Right kidney (tissue), 9 donors: ENCODE data around the gene SLC25A33.
A peak's percentile ranks its signal among the peaks of the same experiment; 100 is the strongest.
"Not testable (repeated sequence)": the region's sequence is repeated elsewhere in the genome, so short reads cannot be mapped to it uniquely, and the experiment has no call there.

Source experiments
- DNase-seq: peaks from one replicate; pipeline ENCODE4 v3.0.0-alpha.2; 2016
- long read RNA-seq, 8 donors: transcript quantifications; one replicate each; lab custom pipeline, GENCODE V29; 2026

The SLC25A33 gene, protein sequence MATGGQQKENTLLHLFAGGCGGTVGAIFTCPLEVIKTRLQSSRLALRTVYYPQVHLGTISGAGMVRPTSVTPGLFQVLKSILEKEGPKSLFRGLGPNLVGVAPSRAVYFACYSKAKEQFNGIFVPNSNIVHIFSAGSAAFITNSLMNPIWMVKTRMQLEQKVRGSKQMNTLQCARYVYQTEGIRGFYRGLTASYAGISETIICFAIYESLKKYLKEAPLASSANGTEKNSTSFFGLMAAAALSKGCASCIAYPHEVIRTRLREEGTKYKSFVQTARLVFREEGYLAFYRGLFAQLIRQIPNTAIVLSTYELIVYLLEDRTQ
- long read RNA-seq, donor 1, transcript SLC25A33-201 (7 exons, 3,854 nt), result major isoform, 6 of 6 reads
- long read RNA-seq, donor 1, partial matches to known transcripts, result 0 of 6 reads
- long read RNA-seq, donor 1, other reads (novel, unspliced or antisense), result 0 of 6 reads
- long read RNA-seq, donor 2, partial matches to known transcripts, result 0 of 1 reads
- long read RNA-seq, donor 2, other reads (novel, unspliced or antisense), result 0 of 1 reads
- long read RNA-seq, donor 3, partial matches to known transcripts, result 0 of 3 reads
- long read RNA-seq, donor 3, other reads (novel, unspliced or antisense), result 0 of 3 reads
- long read RNA-seq, donor 4, partial matches to known transcripts, result 0 of 4 reads
- long read RNA-seq, donor 4, other reads (novel, unspliced or antisense), result 0 of 4 reads
- long read RNA-seq, donor 5, transcript SLC25A33-201 (7 exons, 3,854 nt), result major isoform, 8 of 8 reads
- long read RNA-seq, donor 5, partial matches to known transcripts, result 0 of 8 reads
- long read RNA-seq, donor 5, other reads (novel, unspliced or antisense), result 0 of 8 reads
- long read RNA-seq, donor 6, transcript SLC25A33-201 (7 exons, 3,854 nt), result major isoform, 10 of 10 reads
- long read RNA-seq, donor 6, partial matches to known transcripts, result 0 of 10 reads
- long read RNA-seq, donor 6, other reads (novel, unspliced or antisense), result 0 of 10 reads
- long read RNA-seq, donor 7, transcript SLC25A33-201 (7 exons, 3,854 nt), result major isoform, 8 of 8 reads
- long read RNA-seq, donor 7, partial matches to known transcripts, result 0 of 8 reads
- long read RNA-seq, donor 7, other reads (novel, unspliced or antisense), result 0 of 8 reads
- long read RNA-seq, donor 8, transcript SLC25A33-201 (7 exons, 3,854 nt), result major isoform, 5 of 5 reads
- long read RNA-seq, donor 8, partial matches to known transcripts, result 0 of 5 reads
- long read RNA-seq, donor 8, other reads (novel, unspliced or antisense), result 0 of 5 reads

DNA sequence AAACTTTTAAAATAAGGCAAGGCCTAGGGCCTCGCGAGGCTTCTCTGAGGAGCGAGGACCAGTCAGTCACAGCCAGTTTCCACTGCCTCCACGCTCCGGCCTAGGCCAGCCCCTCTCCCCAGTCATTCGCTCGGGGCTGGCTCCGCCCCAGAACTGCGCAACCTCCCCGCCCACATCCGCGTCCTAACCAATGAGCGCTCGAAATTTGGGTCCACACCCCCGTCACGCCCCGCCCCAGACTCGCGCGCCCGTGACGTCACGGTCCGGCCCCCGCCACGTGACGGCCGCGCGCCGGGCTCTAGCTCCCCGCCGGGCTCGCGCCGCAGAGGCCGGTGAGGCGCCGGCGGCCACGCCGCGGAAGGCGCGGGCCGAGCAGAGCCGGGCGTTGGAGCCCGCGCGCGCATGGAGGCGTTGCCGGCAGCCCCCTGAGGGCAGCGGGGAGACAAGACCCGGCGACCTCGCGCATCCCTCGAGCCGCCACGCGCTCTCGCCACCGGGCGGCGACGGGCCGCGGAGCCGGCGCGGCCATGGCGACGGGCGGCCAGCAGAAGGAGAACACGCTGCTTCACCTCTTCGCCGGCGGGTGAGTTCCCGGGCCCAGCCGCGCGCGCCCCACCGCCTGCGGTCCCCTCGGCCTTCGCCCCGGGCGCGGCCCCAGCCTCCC is at the start of gene SLC25A33:
Gene SLC25A33 (plus strand): TSS at position 301 of the 664 bp plus-strand sequence. CDS start 227 bp downstream, at position 528.
- DNase-seq, result peak; percentile 95

DNA sequence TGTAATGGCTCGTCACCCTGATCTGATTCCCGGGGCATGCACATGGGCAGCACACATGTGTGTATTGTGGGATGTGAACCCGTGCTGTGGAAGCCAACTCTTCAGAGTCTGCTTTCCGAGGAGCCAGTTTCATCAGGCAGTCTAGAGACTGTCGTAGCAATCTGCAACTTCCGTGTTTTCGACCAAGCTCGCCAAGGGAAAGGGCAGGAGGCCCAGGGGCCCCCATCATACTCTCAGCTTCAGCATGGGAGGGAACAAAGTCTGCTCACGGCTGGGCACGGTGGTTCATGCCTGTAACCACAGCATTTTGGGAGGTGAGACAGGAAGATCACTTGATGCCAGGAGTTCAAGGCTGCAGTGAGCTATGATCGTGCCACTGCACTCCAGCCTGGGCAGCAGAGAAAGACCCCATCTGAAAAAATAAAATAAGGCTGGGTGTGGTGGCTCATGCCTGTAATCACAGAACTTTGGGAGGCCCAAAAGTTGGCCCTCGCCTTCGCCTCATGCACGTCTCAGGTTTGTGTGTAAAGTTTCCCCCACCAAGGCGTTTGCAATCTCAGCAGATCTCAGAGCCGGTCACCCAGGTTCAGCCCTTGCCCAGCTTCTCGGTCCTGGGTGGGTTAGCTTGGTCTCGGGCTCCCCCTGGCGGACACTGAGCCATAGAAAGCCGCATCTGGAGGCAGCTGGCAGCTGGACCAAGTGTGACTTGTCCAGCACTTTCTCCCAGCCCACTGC is 48.5 kb upstream of the SLC25A33 start:
- peak; percentile 66 for DNase-seq

- no peak for DNase-seq
These were observed 45.9 kb upstream of the SLC25A33 start for GRCh38 chr1:9493326-9493725.

GRCh38 chr1:9494936-9495758 is 44.1 kb upstream of the SLC25A33 start:
- peak; percentile 76 for DNase-seq

DNA sequence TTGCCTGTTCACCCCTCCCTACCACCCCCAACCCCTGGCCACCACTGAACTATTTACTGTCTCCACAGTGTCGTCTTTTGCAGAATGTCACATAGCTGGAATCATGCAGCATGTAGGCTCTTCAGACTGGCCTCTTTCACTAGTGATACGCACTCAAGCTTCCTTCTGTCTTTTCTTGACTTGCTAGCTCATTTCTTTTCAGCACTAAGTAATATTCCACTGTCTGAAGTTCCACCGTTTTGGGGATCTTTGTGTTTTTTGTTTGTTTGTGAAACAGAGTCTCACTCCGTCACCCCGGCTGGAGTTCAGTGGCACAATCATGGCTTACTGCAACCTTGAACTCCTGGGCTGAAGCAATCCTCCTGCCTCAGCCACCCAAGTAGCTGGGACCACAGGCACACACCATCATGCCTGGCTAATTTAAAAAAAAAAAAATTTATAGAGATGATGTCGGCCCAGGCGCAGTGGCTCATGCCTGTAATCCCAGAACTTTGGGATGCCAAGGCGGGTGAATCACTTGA is 43.4 kb upstream of the SLC25A33 start:
- no peak for DNase-seq

GRCh38 chr1:9500756-9501754 is 38.2 kb upstream of the SLC25A33 start:
- peak; percentile 45 for DNase-seq

- DNase-seq, result no peak
These were observed 36.1 kb upstream of the SLC25A33 start for GRCh38 chr1:9503001-9503675.

DNA sequence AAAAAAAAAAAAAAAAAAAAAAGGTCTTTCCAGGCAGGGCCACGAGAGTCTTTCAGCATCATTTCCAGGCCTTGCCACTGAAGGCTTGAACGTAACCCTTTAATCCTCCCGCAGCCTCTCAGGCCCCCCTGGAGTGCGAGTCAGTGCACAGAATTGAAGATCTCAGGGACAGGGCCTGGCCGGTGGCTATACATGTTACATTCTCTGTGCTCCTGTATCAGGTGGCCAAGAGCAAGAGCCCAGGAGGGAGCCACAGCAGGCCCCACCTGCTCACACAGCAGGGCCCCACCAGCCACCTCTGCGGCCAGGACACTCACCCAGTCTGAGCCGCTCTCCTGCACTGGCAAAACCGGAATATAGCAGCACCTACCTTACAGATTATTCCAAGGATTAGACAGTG is 34.1 kb upstream of the SLC25A33 start:
- no peak for DNase-seq

DNA sequence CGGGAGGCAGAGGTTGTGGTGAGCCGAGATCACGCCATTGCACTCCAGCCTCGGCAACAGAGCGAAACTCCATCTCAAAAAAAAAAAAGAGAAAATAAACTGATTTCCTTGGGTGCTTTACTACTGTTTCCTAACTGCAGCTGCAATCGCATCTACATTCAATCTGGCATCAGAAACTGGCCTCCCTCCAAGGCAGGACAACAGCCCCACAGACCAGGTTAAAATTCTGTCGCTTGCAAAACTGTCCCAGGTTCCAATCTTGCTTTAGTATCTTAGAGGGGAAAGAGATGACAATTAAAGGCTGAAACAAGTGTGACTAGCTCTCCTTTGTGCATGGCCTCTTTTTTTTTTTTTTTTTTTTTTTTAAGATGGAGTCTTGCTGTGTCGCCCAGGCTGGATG is 32.4 kb upstream of the SLC25A33 start:
- DNase-seq, result no peak

DNA sequence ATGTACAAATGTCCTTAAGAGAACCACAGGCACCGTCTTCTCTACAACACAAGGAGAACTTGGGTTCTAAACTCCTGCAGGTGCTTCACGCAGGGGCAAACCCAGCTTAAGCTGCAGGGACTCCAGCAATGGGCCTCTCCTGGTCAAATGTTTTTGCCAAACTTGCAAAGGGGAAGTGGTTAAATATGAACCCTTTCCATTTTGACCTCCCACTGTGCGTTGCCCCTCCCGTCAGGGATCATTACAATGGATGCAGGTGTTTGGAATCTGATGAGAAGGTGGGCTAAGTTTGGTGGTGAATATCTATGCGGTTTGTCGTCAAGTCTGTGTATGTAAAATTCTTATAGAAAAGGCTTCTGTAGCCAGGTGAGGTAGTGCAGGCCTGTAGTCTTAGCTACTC is 29.1 kb upstream of the SLC25A33 start:
- DNase-seq, result no peak

GRCh38 chr1:9515550-9515949 is 23.7 kb upstream of the SLC25A33 start:
- not testable (repeated sequence) for DNase-seq

- no peak for DNase-seq
These were observed 20.7 kb upstream of the SLC25A33 start for GRCh38 chr1:9518454-9518998.

- no peak for DNase-seq
These were observed 18.9 kb upstream of the SLC25A33 start for GRCh38 chr1:9520411-9520810.

- DNase-seq, result no peak
These were observed 10.1 kb upstream of the SLC25A33 start for GRCh38 chr1:9529190-9529589.

GRCh38 chr1:9530320-9530719 is 8.9 kb upstream of the SLC25A33 start:
- DNase-seq, result no peak

- DNase-seq, result no peak
These were observed 4.3 kb upstream of the SLC25A33 start for GRCh38 chr1:9534953-9535352.

DNA sequence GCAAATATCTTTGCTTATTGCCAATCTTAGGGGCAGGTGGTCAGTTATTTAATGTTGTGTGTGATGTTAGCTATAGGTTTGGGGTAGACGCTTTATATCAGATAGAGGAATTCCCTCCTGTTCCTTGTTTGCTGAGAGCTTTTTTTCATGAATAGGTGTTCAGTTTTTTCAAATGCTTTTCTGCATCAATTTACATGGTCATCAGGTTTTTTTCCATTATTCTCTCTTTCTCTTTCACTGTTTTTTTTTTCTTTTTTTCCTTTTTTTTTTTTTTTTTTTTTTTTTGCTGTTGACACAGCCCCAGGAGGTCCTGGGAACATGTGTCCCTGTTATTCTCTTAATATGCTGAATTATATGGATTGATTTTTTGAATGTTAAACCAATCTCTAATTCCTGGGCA is 3.0 kb upstream of the SLC25A33 start:
- DNase-seq, result no peak
